Activated naive CD4-positive, alpha-beta T cell treated with anti-CD3 and anti-CD28 coated beads, Interleukin-2, amount 10 ng/mL, durations not matched to agents 7 days and 5 days (primary cell): ENCODE data around the gene NFE2L3.
A peak's percentile ranks its signal among the peaks of the same experiment; 100 is the strongest.
"Not testable (repeated sequence)": the region's sequence is repeated elsewhere in the genome, so short reads cannot be mapped to it uniquely, and the experiment has no call there.

Experiments
- CTCF ChIA-PET: fragments of 350-600 bp; sonication (Branson Sonifier 250); formaldehyde crosslinking; loops from one replicate; lab custom pipeline; 2021; ENCODE audit warnings: antibody characterized with exemption; lab: Charles Lee
- DNase-seq: peaks from one replicate; pipeline ENCODE4 v3.0.0-alpha.2; 2020
- H3K27ac Mint-ChIP-seq: one replicate; pipeline ENCODE4 v1.8.0; 2021; ENCODE audit warnings: mild to moderate bottlenecking, moderate library complexity, mixed read lengths
- H3K27me3 Mint-ChIP-seq: one replicate; pipeline ENCODE4 v1.8.0; 2021; ENCODE audit warnings: mild to moderate bottlenecking, mixed read lengths
- H3K36me3 Mint-ChIP-seq: one replicate; pipeline ENCODE4 v1.8.0; 2021; ENCODE audit warnings: mixed read lengths
- H3K4me1 Mint-ChIP-seq: one replicate; pipeline ENCODE4 v1.8.0; 2021; ENCODE audit warnings: mixed read lengths
- H3K4me3 Mint-ChIP-seq: one replicate; pipeline ENCODE4 v1.8.0; 2021; ENCODE audit warnings: mild to moderate bottlenecking, moderate library complexity, mixed read lengths
- H3K9me3 Mint-ChIP-seq: one replicate; pipeline ENCODE4 v1.8.0; 2021; ENCODE audit warnings: mixed read lengths

Gene NFE2L3

DNA sequence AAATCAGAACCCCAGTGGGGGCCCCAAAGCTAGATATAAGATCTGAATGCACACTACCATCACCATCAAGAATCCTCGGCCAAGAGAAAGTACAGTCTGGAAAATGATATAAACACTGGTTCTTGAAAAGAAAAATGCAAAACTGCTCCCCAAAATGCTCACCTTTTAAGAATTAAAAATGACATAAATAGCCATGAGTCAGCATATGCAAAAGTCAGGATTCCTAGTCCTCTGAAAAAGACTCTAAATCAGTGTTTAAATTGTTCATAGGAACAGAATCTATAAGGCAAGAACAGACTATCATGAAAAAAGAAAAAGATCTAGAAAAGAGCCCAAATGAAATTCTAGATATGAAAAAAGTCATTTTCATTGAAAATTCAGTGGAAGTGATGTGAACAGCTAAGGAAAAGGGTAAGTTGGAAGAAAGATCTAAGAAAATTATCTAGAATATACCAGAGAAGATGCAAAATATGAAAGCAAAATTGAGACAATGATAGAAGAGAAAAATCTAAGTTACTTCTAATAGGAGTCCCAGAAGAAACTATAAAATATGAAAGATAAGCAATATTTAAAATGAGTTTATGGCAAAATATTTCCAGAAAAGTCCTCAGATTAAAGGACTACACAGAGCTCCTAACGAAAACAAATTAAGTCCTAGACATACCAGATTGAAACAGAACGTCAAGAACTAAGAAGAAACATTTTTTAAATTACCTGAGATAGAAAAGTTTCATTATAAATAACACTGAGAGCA is 29.7 kb downstream of the NFE2L3 start:
- H3K27ac Mint-ChIP-seq: peak overlapping the region; percentile 56
- peaks cover 40% of the 10 kb centered on the region for H3K36me3 Mint-ChIP-seq
- CTCF ChIA-PET: interaction anchor here (1.2 to 3.1 kb wide), 2 partner anchors 90 to 183 kb away, joined by 4 to 18 read pairs; no protein-coding TSS in a partner anchor
- H3K27me3 Mint-ChIP-seq: no peaks in the 10 kb centered on the region
- H3K4me3 Mint-ChIP-seq: no peak overlapping the region
- no peaks in the 10 kb centered on the region for H3K9me3 Mint-ChIP-seq
- no peak for DNase-seq
- H3K4me1 Mint-ChIP-seq: peaks cover 23% of the 10 kb centered on the region

- Mint-ChIP-seq H3K4me3 (no peak overlapping the region), H3K9me3 (no peaks in the 10 kb centered on the region), H3K27me3 (no peaks in the 10 kb centered on the region), H3K4me1 (peaks cover 29% of the 10 kb centered on the region), H3K27ac (peak overlapping the region; percentile 56), H3K36me3 (peaks cover 44% of the 10 kb centered on the region)
- no peak for DNase-seq
- CTCF ChIA-PET: interaction anchor here (0.9 to 7.5 kb wide), 4 partner anchors 9 to 183 kb away, joined by 3 to 41 read pairs (median 4); no protein-coding TSS in a partner anchor
Observed at GRCh38 chr7:26182283-26182682, 30.3 kb downstream of the NFE2L3 start.

GRCh38 chr7:26182706-26183105 is 30.7 kb downstream of the NFE2L3 start:
- H3K27me3 Mint-ChIP-seq: no peaks in the 10 kb centered on the region
- H3K4me3 Mint-ChIP-seq: no peak overlapping the region
- CTCF ChIA-PET: interaction anchor here (0.9 to 7.5 kb wide), 4 partner anchors 9 to 182 kb away, joined by 3 to 41 read pairs (median 4); no protein-coding TSS in a partner anchor
- H3K27ac Mint-ChIP-seq: no peak overlapping the region
- no peak for DNase-seq
- H3K9me3 Mint-ChIP-seq: no peaks in the 10 kb centered on the region
- peaks cover 34% of the 10 kb centered on the region for H3K4me1 Mint-ChIP-seq
- peaks cover 47% of the 10 kb centered on the region for H3K36me3 Mint-ChIP-seq

DNA sequence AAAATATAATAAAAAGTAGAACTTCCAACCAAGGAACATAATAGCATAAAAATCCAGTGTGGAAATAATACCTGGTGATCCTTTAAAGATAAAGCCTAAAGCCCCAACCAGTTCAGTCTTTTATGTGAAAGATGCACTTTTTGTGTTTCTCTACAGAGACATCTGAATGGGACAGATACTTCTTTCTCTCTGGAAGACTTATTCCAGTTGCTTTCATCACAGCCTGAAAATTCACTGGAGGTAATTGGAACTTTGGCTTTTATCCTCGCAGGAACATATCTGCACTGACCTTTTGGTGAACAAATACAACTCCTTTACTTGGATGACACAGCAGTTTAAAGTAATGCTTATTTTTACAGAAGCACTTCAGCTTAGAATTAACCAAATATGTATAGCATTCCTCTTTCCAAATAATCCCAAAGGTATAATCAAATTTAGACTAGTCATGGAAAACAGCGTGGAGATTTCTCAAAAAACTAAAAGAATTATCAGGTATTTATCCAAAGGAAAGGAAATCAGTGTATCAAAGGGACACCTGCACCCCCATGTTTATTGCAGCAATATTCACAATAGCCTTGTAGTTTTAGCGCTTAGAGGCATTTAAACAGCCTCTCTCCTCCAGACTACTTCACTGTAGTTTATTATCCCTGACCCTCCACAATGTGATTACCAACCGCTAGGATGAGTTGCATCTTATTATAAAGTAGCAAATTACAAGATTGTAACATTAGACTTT is 31.7 kb downstream of the NFE2L3 start:
- peaks cover 44% of the 10 kb centered on the region for H3K4me1 Mint-ChIP-seq
- H3K36me3 Mint-ChIP-seq: peaks cover 54% of the 10 kb centered on the region
- H3K9me3 Mint-ChIP-seq: no peaks in the 10 kb centered on the region
- H3K27me3 Mint-ChIP-seq: no peaks in the 10 kb centered on the region
- no peak for DNase-seq
- CTCF ChIA-PET: interaction anchor here (1.3 to 7.5 kb wide), 2 partner anchors 8 to 92 kb away, joined by 3 to 41 read pairs; no protein-coding TSS in a partner anchor
- H3K4me3 Mint-ChIP-seq: no peak overlapping the region
- peak overlapping the region; percentile 68 for H3K27ac Mint-ChIP-seq

DNA sequence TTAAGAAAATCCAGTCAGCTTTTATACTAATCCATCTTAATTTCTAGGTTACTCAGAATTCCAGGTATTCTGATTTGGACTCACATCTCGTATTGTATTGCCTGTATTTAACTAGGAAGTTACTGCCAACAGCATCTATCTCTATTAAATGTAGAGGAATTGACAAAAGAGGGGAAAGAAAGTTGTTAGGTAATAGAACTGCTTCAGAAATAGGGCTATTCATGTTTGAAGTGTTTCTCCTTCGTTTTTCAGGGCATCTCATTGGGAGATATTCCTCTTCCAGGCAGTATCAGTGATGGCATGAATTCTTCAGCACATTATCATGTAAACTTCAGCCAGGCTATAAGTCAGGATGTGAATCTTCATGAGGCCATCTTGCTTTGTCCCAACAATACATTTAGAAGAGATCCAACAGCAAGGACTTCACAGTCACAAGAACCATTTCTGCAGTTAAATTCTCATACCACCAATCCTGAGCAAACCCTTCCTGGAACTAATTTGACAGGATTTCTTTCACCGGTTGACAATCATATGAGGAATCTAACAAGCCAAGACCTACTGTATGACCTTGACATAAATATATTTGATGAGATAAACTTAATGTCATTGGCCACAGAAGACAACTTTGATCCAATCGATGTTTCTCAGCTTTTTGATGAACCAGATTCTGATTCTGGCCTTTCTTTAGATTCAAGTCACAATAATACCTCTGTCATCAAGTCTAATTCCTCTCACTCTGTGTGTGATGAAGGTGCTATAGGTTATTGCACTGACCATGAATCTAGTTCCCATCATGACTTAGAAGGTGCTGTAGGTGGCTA is 32.5 kb downstream of the NFE2L3 start:
- H3K4me3 Mint-ChIP-seq, H3K27me3 Mint-ChIP-seq, H3K9me3 Mint-ChIP-seq, DNase-seq: not testable (repeated sequence)
- Mint-ChIP-seq H3K4me1 (peaks cover 52% of the 10 kb centered on the region), H3K27ac (peak overlapping the region; percentile 68), H3K36me3 (peaks cover 59% of the 10 kb centered on the region)
- CTCF ChIA-PET: interaction anchor here (1.3 to 7.5 kb wide), 3 partner anchors 33 to 101 kb away, joined by 3 to 41 read pairs (median 3); no protein-coding TSS in a partner anchor

- no peaks in the 10 kb centered on the region for H3K9me3 Mint-ChIP-seq
- CTCF ChIA-PET: interaction anchor here (1.3 to 7.5 kb wide), 4 partner anchors 34 to 100 kb away, joined by 3 to 41 read pairs (median 3); no protein-coding TSS in a partner anchor
- H3K27ac Mint-ChIP-seq: peak overlapping the region; percentile 81
- DNase-seq: no peak
- no peak overlapping the region for H3K4me3 Mint-ChIP-seq
- no peaks in the 10 kb centered on the region for H3K27me3 Mint-ChIP-seq
- H3K4me1 Mint-ChIP-seq: peaks cover 58% of the 10 kb centered on the region
- peaks cover 62% of the 10 kb centered on the region for H3K36me3 Mint-ChIP-seq
Observed at GRCh38 chr7:26185131-26185843, 33.3 kb downstream of the NFE2L3 start.

GRCh38 chr7:26185844-26186180 is 33.8 kb downstream of the NFE2L3 start:
- no peaks in the 10 kb centered on the region for H3K9me3 Mint-ChIP-seq
- peak overlapping the region; percentile 81 for H3K27ac Mint-ChIP-seq
- no peak overlapping the region for H3K4me3 Mint-ChIP-seq
- peaks cover 63% of the 10 kb centered on the region for H3K4me1 Mint-ChIP-seq
- H3K36me3 Mint-ChIP-seq: peaks cover 66% of the 10 kb centered on the region
- DNase-seq: no peak
- CTCF ChIA-PET: interaction anchor here (1.3 to 7.5 kb wide), 4 partner anchors 35 to 99 kb away, joined by 3 to 41 read pairs (median 3); no protein-coding TSS in a partner anchor
- no peaks in the 10 kb centered on the region for H3K27me3 Mint-ChIP-seq

- H3K27me3 Mint-ChIP-seq: no peaks in the 10 kb centered on the region
- H3K4me1 Mint-ChIP-seq: peaks cover 71% of the 10 kb centered on the region
- no peaks in the 10 kb centered on the region for H3K9me3 Mint-ChIP-seq
- H3K27ac Mint-ChIP-seq: peak overlapping the region; percentile 76
- CTCF ChIA-PET: interaction anchor here (1.3 to 7.5 kb wide), 5 partner anchors 10 to 183 kb away, joined by 3 to 41 read pairs (median 3); no protein-coding TSS in a partner anchor
- H3K36me3 Mint-ChIP-seq: peaks cover 70% of the 10 kb centered on the region
- no peak for DNase-seq
- no peak overlapping the region for H3K4me3 Mint-ChIP-seq
Observed at GRCh38 chr7:26186364-26187311, 34.6 kb downstream of the NFE2L3 start.

GRCh38 chr7:26187380-26188205 is 35.6 kb downstream of the NFE2L3 start:
- H3K36me3 Mint-ChIP-seq: peaks cover 78% of the 10 kb centered on the region
- H3K4me1 Mint-ChIP-seq: peaks cover 79% of the 10 kb centered on the region
- H3K9me3 Mint-ChIP-seq: no peaks in the 10 kb centered on the region
- peak overlapping the region; percentile 74 for H3K27ac Mint-ChIP-seq
- CTCF ChIA-PET: interaction anchor here (0.8 to 7.5 kb wide), 7 partner anchors 9 to 182 kb away, joined by 3 to 41 read pairs (median 3); no protein-coding TSS in a partner anchor
- no peak for DNase-seq
- no peak overlapping the region for H3K4me3 Mint-ChIP-seq
- no peaks in the 10 kb centered on the region for H3K27me3 Mint-ChIP-seq

DNA sequence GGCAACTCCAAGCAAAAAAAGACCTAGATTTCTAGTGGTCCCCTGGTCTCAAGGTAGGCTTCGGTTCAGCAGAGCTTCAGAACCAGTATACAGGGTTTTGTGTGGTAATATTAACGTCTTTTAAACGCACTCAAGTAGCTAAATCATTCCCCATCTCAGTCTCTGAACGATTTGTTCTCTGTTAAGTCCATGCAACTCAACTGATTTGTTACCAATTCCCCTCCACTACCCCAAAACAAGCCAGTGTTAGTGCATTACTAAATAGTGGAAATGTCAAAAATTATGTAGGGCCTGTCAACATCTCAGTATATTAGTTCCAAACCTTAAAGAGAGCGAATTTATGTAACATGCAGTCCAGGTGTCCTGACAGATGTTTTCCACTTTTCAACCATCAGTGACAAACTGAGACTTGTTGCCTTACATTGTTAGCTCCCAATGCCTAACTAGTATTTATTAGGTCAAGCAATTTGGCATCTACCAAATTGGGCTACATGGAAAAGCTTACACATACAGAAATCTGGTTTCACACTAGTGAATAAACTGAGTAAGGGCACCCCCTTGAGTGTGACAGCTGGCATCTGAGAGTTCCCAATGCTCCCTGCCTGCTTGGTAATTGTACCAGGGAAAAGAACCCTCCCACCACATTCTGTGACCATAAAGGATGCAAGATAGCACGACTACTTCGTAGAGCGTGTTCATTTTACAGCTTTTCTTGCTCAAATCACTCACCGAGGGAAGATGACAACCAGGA is 36.4 kb downstream of the NFE2L3 start:
- peaks cover 86% of the 10 kb centered on the region for H3K36me3 Mint-ChIP-seq
- no peak overlapping the region for H3K4me3 Mint-ChIP-seq
- H3K4me1 Mint-ChIP-seq: peaks cover 87% of the 10 kb centered on the region
- no peaks in the 10 kb centered on the region for H3K9me3 Mint-ChIP-seq
- DNase-seq: no peak
- H3K27ac Mint-ChIP-seq: peak overlapping the region; percentile 4
- CTCF ChIA-PET: interaction anchor here (0.8 to 7.5 kb wide), 10 partner anchors 8 to 181 kb away, joined by 3 to 41 read pairs (median 3); partner anchors contain the start of gene CBX3
- no peaks in the 10 kb centered on the region for H3K27me3 Mint-ChIP-seq

DNA sequence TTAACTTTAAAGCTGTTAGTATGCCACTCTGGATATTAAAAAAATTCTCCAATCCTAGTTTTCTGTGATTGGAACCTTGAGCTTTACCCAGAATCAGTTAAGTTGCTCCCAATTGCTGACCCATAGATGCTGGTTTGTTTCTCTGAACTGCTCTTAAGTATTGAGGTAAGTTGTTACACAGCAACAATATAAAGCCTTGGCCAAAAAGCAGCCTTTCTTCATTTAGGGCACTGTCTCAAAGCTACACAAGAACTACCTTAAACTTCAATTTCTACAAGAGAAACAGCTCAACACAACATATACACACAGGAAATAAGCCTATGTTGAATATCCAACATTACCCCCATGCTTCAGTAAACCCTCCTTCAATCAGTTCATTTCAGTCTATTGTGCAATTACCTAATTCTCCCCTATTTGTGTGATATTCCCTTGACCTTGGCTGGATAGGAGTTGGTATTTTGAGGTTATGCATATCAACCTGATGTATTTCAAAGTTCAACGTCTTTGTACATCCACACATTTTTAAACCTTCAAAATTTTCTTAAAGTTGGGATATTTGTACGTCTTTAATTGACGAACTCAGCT is 37.1 kb downstream of the NFE2L3 start:
- no peak overlapping the region for H3K4me3 Mint-ChIP-seq
- peaks cover 88% of the 10 kb centered on the region for H3K36me3 Mint-ChIP-seq

More for the DNA sequence above, 37.1 kb downstream of the NFE2L3 start:
- no peaks in the 10 kb centered on the region for H3K27me3 Mint-ChIP-seq
- no peaks in the 10 kb centered on the region for H3K9me3 Mint-ChIP-seq
- H3K4me1 Mint-ChIP-seq: peaks cover 94% of the 10 kb centered on the region
- no peak for DNase-seq
- CTCF ChIA-PET: interaction anchor here (1.2 to 7.5 kb wide), 5 partner anchors 9 to 176 kb away, joined by 3 to 41 read pairs (median 5); partner anchors contain the start of gene CBX3
- H3K27ac Mint-ChIP-seq: peak overlapping the region; percentile 11
